ENCODE data around the gene RARA.

Gene RARA

DNA sequence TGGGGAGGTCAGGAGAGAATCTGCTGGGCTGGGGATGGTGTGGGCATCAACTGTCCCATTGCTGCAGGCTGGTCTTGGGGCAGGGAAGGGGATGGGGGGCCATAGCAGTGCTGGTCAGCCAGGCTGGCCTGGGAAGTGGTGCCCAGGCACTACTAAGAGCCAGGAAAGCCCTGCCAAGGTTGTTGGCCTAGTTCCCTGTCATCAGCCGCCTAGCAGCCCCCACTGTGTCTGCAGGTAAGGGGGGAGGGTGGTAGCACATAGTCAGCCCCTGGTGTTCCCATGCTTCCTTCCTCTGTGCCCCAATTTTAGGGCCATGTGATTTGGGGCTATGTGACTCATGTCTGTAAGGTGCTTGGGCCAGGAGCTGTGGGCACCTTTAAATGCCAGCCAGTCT, 37.8 kb downstream of the RARA start:
- DNase-seq, result no peak

DNA sequence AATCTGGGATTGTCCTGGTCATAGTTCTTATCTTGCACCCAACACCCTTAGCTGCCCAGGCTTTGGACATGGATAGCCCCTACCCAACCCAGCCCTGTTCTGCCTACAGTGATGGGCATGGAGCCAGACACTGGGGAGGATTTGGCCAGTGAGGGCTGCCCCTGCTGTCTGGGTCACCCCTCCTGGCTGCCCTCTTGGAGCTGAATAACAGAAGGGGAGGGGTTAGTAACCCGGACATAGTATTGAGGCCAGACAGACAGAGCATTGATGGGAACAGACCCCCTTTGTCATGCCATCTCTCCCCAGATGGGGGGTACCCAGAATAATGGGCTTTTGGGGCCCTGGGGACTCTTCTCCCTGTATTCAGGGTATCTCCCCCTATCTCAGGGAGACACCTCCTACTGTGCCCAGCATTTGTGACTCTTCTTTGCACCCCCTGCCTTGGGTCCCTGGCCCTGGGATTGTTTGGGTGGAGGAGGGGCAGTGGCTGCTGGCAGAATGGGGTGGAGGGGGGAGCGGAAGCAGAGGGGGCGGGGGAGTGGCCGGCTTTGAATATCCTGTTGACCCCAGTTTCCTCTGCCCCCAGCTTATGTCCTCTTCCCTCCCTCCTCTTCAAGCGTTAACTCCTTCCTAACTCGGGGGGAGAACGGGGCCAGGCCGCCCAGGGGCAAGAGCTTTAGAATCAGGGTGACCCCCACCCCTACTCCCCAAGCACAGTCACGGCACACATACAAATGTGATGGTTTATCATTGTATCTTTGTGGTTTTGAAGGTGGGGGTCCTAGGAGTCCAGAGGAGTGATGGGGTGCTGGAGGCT, 38.5 kb downstream of the RARA start:
- DNase-seq, result no peak

DNA sequence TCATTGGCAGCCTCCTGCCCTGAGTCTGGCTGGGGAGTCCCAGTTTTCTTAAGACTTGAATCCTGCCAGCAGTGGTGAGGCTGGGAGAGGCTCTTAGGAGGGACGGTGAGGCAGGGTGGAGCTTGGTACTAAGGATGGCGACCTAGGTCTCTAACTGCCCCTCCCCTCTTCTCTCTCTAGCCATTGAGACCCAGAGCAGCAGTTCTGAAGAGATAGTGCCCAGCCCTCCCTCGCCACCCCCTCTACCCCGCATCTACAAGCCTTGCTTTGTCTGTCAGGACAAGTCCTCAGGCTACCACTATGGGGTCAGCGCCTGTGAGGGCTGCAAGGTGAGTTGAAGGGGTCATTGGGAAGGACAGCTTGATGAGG, 39.1 kb downstream of the RARA start:
- no peak for DNase-seq

DNA sequence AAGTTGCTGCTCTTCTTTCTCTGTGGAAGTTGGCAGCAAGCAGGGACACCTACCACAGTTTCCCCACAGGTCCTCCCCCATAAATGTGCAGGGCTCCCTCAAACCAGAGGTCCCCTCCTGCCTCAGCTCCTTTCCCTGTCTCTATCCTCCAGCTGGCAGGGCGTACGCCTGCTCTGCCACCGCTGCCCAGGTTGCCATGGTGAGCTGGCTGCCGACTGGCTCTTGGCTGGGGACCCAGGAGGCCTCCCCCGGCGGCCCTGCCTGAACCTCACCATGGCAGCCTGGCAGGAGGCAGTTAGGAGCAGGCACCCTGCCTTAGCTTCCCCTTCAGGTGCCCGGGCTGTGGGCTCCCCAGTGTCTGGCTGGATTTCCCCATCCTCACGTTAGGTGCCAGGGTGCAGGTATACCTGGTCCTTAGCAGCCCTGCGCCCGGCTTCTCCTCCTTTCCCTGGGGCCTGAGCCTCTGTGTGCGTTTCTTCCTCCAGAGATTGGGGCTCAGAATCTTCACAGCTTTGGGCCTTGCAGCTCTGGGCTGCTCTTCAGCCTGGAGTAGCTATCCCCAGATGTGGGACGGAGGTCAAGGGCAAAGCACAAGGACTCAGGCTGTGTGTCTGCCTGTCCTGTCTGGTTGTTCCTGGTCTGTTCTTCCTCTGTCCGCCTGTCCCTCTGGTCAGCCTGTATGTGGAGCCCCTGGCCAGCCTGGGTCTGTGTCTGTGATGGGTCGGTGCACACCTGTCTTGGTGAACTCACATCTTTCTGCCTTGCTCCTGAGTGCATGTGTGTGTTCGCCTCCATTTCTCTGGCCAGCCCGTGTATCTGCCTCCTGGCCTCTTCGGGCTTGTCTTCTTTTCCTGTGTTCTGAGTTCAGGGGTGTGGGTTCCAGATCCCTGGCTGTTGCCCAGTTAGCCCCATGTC, 39.8 kb downstream of the RARA start:
- DNase-seq, result no peak

DNA sequence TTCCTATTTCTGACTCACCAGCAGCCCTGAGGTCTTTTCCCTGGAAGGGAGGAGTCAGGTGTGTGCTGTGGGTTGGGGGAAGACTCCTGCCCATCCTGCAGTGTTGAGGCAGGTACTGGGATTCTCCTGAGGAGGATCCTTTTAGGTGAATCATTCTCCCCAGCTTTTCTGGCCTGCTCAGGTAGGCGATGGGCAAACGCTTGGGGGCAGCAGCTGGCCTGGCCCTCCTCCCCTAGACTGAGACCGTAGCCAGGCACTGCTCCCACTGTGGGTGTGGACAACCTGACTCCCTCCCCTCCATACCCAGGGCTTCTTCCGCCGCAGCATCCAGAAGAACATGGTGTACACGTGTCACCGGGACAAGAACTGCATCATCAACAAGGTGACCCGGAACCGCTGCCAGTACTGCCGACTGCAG, 40.5 kb downstream of the RARA start:
- no peak for DNase-seq

DNA sequence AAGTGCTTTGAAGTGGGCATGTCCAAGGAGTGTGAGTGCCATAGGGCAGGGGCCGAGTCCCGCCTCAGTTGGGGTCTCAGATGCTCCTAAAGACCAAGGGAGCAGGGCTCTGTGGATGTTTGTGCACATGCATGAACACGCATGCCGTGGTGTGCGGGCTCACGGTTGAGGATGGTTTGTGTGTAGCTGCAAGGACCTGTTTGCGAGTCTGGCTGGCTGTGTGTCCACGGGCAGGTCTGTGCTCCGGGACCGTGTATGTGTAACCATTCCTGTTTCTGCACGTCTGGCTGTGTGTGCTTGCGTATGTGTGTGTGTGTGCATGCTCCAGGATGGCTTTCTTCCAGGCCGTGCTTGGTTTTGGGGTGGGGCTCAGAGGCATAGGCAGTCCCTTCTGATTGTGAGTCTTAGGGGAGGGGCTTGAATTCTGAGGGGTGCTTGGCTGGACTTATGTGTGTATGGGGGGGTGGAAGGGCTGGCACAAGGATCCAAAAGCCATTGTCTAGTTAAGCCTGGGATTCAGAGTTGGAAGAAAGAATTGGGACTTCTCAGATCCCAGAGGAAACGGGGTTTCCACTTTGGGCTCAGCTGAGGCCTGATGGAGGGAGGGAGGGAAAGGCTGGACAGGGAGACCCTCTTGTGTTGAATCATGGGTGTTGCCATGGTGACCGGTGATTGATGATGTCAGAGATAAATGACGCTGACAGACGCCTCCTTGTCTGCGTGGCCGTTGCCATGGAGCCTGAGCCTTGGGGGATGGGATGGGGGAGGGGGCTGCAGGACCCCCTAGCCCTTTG, 41.1 kb downstream of the RARA start:
- DNase-seq, result peak; percentile 17

DNA sequence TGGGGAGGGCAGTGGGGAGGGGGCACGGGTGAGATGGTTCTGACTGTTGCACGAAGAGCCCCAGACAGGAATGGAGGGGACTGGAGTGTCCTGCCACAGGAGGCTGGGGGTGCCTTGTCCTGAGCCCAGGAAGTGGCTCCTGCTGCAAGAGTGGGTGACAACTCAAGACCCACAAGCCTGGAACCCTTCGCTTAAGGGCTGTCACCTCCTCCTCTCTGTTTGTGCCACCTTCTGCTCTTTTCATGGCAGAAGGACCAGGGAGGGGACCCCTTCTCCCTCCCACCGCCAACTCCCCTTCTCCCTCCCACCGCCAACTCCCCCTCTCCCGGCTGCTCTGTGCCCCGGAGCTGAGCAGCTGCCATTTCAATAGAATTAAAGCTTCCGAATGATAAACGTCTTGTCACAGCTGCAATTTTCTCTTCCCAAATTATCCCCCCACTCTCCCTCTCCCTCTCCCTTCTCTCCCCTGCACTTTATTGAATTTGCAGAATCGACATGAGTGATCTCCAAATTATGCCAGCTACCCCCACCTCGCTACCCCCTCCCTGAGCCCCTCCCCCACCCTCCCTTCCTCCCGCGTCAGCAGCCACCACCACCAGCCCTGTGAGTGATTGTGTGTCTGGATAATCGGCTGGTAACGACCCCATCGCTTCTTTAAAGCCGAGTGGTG, 41.8 kb downstream of the RARA start:
- DNase-seq, result no peak

DNA sequence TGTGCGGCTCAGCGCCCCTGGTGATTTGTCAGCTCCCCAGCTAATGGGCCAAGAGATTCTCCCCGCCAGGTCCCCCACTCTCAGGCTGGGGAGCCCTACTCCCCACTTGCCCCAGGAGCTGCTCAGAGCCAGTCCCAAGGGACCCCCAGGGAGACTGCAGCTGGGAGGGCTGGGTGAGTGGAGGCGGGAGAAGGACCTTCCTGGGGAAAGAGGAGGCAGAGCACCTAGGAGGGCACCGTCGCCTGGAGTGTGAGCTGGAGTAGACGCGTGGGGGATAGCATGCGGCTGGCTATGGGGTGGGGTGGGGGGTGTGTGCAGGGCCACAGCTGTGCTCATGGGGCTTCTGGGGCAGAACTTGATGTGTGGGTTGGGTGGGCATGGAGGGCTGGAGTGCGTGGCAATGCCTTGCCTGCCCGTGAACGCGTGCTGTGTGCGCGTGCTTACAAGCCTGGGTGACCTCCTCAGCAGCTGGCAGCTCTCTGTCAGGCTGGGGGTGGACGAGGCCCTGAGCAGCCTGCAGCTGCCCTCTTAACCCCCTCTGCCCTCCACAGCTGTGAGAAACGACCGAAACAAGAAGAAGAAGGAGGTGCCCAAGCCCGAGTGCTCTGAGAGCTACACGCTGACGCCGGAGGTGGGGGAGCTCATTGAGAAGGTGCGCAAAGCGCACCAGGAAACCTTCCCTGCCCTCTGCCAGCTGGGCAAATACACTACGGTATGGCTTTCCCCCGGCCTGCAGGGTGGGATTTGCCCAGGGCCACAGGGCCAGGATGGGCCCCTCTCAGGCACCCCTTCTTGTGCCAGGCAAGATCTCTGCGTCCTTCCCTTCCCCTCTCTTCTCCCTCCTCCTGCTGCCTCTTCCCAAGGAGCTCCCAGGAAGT, 42.6 kb downstream of the RARA start:
- peak; percentile 75 for DNase-seq

DNA sequence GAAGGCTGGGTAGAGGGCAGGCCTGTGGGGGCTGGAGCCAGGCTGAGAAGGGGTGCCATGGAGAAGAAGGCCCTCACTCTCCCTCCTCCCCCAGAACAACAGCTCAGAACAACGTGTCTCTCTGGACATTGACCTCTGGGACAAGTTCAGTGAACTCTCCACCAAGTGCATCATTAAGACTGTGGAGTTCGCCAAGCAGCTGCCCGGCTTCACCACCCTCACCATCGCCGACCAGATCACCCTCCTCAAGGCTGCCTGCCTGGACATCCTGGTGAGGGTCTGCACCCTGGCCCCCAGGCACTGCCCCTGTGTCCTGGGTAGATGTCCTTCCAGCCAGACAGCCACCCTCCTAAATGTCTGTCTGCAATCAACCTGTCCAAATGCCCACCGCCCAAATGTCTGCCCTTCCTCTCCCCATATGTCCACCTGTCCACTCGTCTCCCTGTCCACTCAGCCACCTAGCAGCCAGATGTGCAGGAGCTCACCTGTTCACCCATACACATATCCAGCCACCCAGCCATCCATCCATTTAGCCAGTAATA, 43.3 kb downstream of the RARA start:
- DNase-seq, result no peak

DNA sequence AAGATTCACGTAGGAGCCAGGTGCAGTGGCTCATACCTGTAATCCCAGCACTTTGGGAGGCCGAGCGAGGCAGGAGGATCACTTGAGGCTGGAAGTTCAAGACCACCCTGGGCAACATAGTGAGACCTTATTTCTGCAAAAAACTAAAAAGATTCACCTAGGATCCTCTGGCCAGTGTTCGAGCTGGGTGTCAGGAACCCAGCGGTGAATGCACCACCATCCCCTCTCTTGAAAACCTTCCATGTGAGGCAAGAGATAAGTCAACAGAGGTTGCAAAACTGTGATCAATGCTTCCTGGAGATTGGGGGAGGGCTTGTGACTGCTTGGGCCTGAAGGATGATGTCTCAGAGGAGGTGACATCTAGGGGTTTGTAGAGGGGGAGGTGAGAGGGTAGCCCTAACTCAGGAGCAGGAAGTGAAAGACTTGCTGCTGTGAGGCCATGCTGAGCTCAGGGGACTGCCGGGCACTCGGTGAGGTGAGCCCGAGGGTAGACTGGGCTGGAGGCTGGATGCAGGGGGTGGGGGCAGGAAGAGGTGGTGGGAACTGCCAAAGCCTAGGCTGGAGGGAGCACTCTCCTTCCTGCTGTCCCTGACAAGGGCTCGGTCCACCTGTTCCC, 43.9 kb downstream of the RARA start:
- peak; percentile 92 for DNase-seq

DNA sequence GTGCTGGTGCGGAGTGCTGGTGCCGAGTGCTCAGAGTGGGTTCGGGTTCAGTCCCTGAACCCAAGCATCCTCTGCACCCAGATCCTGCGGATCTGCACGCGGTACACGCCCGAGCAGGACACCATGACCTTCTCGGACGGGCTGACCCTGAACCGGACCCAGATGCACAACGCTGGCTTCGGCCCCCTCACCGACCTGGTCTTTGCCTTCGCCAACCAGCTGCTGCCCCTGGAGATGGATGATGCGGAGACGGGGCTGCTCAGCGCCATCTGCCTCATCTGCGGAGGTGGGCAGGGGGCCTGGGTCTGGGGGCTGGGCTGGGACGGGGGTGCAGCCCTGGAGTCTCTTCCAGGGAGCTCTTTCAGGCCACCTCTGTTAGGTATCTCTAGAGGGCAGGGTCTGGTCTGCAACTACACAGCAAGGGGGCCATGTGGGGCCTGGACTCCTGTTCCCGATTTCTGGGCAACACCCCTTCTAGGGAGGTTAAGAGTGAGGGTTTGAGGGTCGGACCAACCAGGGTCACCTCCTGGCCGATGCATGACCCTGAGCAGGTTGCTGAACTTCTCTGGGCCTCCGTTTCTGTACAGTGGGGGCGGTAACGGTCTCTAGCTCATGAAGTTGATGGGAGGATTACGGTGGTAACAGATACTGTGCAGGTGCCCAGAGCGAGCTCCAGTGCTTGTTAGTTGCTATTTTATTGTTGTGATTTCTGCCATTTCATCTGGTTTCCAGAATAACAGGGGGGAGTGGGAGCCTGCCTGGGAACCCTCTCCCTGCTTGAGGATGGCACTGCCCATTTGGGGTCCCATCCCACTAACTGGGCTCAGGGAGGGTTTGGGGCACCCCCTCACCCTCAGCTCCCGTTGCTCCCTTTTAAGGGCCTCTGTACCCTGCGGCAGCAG, 45.5 kb downstream of the RARA start:
- no peak for DNase-seq

DNA sequence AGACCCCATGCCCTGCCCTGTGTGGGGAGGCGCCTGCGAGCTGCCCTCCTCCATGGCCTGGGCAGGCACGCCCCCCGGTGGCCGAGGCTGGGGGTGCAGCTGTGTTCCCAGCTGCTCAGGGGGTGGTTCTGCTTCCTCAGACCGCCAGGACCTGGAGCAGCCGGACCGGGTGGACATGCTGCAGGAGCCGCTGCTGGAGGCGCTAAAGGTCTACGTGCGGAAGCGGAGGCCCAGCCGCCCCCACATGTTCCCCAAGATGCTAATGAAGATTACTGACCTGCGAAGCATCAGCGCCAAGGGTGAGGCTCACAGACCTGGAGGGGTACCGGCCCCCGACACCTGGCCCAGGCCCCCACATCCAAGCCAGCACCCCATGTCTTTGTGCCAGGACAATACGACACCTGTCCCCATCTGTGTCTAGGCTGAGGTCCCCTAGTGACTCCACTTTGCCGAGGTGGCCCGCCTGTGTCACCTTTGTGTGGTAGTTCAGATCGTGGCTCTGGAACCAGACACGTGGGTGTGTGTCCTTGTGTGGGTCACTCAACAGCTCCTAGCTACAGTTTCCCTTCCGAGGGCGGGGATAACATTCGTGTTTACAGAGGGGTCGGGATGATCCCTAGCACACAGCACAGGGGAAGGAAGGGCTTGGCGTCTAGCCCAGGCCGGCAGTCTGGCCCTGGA, 46.3 kb downstream of the RARA start:
- DNase-seq, result peak; percentile 27

DNA sequence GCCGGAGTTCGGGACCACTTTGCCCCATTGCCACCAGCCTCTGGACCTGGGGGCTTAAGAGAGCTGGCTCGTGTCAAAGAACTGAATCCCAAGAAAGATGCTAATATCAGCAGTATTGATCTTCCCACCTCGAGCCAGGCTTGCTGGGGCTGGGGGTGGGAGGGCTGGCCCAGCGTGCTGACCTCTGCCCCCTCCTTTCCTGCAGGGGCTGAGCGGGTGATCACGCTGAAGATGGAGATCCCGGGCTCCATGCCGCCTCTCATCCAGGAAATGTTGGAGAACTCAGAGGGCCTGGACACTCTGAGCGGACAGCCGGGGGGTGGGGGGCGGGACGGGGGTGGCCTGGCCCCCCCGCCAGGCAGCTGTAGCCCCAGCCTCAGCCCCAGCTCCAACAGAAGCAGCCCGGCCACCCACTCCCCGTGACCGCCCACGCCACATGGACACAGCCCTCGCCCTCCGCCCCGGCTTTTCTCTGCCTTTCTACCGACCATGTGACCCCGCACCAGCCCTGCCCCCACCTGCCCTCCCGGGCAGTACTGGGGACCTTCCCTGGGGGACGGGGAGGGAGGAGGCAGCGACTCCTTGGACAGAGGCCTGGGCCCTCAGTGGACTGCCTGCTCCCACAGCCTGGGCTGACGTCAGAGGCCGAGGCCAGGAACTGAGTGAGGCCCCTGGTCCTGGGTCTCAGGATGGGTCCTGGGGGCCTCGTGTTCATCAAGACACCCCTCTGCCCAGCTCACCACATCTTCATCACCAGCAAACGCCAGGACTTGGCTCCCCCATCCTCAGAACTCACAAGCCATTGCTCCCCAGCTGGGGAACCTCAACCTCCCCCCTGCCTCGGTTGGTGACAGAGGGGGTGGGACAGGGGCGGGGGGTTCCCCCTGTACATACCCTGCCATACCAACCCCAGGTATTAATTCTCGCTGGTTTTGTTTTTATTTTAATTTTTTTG, 47.1 kb downstream of the RARA start:
- no peak for DNase-seq

DNA sequence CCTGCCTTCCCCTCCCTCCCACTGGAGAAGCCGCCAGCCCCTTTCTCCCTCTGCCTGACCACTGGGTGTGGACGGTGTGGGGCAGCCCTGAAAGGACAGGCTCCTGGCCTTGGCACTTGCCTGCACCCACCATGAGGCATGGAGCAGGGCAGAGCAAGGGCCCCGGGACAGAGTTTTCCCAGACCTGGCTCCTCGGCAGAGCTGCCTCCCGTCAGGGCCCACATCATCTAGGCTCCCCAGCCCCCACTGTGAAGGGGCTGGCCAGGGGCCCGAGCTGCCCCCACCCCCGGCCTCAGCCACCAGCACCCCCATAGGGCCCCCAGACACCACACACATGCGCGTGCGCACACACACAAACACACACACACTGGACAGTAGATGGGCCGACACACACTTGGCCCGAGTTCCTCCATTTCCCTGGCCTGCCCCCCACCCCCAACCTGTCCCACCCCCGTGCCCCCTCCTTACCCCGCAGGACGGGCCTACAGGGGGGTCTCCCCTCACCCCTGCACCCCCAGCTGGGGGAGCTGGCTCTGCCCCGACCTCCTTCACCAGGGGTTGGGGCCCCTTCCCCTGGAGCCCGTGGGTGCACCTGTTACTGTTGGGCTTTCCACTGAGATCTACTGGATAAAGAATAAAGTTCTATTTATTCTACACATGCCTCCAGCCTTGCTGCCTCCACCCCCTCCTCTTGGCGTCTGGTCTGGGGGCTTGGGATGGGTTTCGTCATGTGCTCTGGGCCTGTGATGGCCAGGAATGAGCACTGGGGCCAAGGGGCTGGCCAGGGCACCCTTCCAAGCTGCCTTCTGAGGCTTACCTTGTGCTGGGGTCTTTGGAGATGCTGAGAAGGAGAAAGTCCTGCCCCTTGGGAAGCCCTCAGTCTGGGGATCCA, 48.3 kb downstream of the RARA start:
- no peak for DNase-seq

DNA sequence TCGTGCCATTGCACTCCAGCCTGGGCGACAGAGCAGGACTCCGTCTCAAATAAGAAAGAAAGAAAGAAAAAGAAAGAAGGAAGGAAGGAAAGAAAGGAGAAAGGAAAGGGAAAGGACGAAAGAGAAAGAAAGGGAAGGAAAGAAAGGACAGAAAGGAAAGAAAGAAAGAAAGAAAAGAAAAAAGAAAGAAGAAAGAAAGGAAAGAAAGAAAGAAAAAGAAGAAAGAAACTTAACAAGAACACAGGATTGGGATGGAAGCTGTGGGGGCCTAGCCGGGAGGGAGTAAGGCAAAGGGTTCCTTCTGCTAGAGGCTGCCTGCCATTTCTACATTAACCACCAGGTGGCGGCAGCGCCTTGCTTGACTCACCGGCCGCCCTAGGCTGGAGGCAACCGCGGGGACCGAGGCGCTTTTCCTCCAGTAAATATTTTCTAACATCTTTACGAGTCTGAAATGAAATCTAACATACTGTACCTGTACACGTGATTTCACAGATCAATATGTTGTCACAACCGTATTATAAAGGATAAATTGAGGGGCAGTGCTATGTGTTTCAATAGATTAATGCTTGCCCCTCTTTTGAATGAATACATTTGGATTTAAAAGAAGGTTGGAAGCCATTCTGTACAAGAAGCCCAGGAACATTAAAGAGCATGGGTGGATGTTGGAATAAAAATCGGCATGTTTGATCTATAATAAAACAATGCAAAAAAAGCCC, 49.5 kb downstream of the RARA start:
- peak; percentile 80 for DNase-seq

DNA sequence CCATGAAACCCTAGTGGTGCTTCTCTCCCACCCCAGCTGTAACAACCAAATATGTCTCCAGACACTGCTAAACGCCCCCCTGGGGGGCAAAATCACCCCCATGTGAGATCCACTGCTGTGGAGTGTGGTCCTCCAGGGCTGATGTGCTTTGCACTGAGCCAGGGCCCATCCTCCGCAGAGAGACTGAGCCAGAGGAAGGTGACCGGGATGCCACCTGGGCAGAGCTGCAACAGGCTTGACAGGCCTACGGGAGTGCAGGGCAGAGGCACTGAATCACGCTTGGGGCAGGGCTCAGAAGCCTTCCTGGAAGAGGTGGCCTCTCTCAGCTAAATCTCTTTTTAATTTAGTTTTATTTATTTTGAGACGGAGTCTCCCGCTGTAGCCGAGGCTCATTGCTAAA, 51.1 kb downstream of the RARA start:
- DNase-seq, result no peak

All from MV-4-11 (cell line).